ENCODE data around the gene SEC22C. TPM values are rescaled to one million over a fixed set of nuclear protein-coding genes. Genes with fewer than 3 reads are reported as not detected.
A peak's percentile ranks its signal among the peaks of the same experiment; 100 is the strongest.

The SEC22C gene
- total and polyA plus RNA-seq, 7 experiments from 2014 or later = 38.0 to 54.8 (median 50.4) TPM

DNA sequence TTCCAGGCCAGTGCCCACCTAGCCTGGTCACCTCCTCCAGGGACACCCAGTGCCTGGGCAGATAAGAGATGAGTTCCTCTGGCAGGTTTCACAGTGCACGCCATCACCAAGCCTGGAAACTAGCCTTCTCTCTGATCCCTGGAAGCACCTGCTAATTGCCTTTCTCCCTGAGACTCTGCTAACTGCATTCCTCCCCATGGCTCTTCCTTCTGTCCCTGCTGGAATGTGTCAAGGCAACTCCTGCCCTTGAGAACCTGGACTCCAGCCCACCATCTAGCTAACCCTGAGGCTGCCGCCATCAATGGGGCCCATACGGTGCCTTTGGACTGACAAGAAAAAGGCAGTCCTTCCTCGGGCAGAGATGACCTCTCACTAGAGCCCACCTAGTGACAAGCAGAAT, 60.9 kb downstream of the SEC22C start:
- no peak for ATAC-seq
- H3K9me3 ChIP-seq (ENCODE audit: control insufficient read depth in 2 of 3, low read length in 3 of 3) = no peaks in the 10 kb centered on the region
- peaks cover 0 to 24% of the 10 kb centered on the region in 2 donors for H3K4me1 ChIP-seq (ENCODE audit: control insufficient read depth in 2 of 2, insufficient read depth in 2 of 2, low read length in 2 of 2)
- intact Hi-C loops (cut with micrococcal nuclease) = no loop called here
- no peaks in the 10 kb centered on the region for H3K27me3 Mint-ChIP-seq
- no peak for DNase-seq
- ChIA-PET CTCF (interaction anchor here (1.0 to 4.1 kb wide), 2 partner anchors 15 to 16 kb away, joined by 5 to 37 read pairs; no protein-coding TSS in a partner anchor), POLR2A (interaction anchor here (0.8 to 1.7 kb wide), 3 partner anchors 8 to 80 kb away, joined by 3 to 4 read pairs (median 3); partner anchors contain the start of genes NKTR and VIPR1)
- peaks cover 3 to 42% (median 14%) of the 10 kb centered on the region in 5 donors for H3K36me3 Mint-ChIP-seq
- H3K27me3 ChIP-seq (ENCODE audit: control insufficient read depth in 2 of 2, insufficient read depth in 2 of 2, low read length in 2 of 2) = no peaks in the 10 kb centered on the region
- peak overlapping the region; percentile 51 for H3K27ac ChIP-seq (ENCODE audit: low read depth, low read length)
- no peak overlapping the region for H3K4me3 ChIP-seq (ENCODE audit: low read length)
- no peaks in the 10 kb centered on the region for H3K9me3 Mint-ChIP-seq
- peak overlapping the region in 4 of 10 donors; percentile 22 to 69 (median 51) for H3K4me3 Mint-ChIP-seq
- H3K4me1 Mint-ChIP-seq = peaks cover 19 to 62% (median 37%) of the 10 kb centered on the region in 7 donors
- H3K36me3 ChIP-seq (ENCODE audit: control insufficient read depth in 2 of 3, insufficient read depth in 3 of 3, low read length in 3 of 3) = peaks cover 0 to 32% (median 4%) of the 10 kb centered on the region in 3 experiments
- peak overlapping the region in 8 of 9 donors; percentile 41 to 95 (median 85) for H3K27ac Mint-ChIP-seq

DNA sequence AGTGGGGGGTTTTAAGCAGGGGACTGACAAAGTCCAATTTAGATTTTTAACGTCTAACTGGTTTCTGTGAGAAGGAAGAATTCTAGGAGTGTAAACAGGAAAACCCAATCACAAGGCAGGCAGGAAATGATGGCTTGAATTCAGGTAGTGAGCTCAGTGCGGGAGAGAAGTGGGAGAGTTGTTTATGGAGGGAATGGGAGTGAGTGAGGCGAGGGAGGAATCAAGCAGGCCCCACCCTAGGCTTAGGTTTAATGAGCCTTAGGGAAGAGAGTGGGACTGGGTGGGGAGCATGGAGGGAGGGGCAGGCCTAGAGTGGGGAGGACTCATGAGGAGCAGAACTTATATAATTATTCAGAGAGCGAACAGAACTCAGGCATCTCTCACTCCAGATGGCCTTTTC, 61.4 kb downstream of the SEC22C start:
- peak overlapping the region; percentile 51 for H3K27ac ChIP-seq (ENCODE audit: low read depth, low read length)
- H3K9me3 ChIP-seq (ENCODE audit: control insufficient read depth in 2 of 3, low read length in 3 of 3) = no peaks in the 10 kb centered on the region
- Mint-ChIP-seq H3K4me3 (peak overlapping the region; percentile 28 to 73 (median 65)), H3K27me3 (no peaks in the 10 kb centered on the region), H3K36me3 (peaks cover 3 to 46% (median 18%) of the 10 kb centered on the region in 5 donors), H3K27ac (peak overlapping the region; percentile 73 to 95 (median 86)), H3K4me1 (peaks cover 19 to 61% (median 41%) of the 10 kb centered on the region in 7 donors), H3K9me3 (no peaks in the 10 kb centered on the region)
- DNase-seq (no peak), ATAC-seq (no peak)
- H3K4me1 ChIP-seq (ENCODE audit: control insufficient read depth in 2 of 2, insufficient read depth in 2 of 2, low read length in 2 of 2) = peaks cover 0 to 23% of the 10 kb centered on the region in 2 donors
- no peaks in the 10 kb centered on the region for H3K27me3 ChIP-seq (ENCODE audit: control insufficient read depth in 2 of 2, insufficient read depth in 2 of 2, low read length in 2 of 2)
- POLR2A ChIA-PET = interaction anchor here (0.9 to 1.7 kb wide), 5 partner anchors 8 to 80 kb away, joined by 3 to 6 read pairs (median 4); partner anchors contain the start of gene NKTR
- H3K4me3 ChIP-seq (ENCODE audit: low read length) = no peak overlapping the region
- intact Hi-C loops (cut with micrococcal nuclease) = no loop called here
- H3K36me3 ChIP-seq (ENCODE audit: control insufficient read depth in 2 of 3, insufficient read depth in 3 of 3, low read length in 3 of 3) = peaks cover 0 to 37% (median 4%) of the 10 kb centered on the region in 3 experiments
- CTCF ChIA-PET = interaction anchor here (4.1 kb wide), 1 partner anchor 16 kb away, joined by 37 read pairs; no protein-coding TSS in a partner anchor

DNA sequence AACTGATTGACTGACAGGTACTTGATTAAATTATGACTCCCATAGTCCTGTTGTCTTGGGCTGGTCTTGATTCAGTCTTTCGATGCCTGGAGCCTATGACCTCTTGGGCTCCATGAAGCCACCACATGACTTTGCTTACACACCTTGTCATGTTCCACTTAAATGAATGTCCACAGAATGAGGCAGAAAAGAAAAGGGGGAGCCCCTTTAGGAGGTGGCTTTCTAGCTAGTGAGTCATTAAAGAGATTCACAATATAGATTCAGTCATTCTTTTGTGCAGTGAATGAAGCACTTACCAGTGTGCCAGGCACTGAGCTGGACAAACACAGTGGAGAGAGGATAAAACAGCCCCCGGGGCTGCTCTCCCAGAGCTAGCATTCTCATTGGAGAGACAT, 62.2 kb downstream of the SEC22C start:
- H3K27ac Mint-ChIP-seq = peak overlapping the region; percentile 47 to 95 (median 86)
- no peak for ATAC-seq
- Histone ChIP-seq H3K9me3 (ENCODE audit: control insufficient read depth in 2 of 3, low read length in 3 of 3) (no peaks in the 10 kb centered on the region), H3K27me3 (ENCODE audit: control insufficient read depth in 2 of 2, insufficient read depth in 2 of 2, low read length in 2 of 2) (no peaks in the 10 kb centered on the region), H3K4me3 (ENCODE audit: low read length) (no peak overlapping the region), H3K36me3 (ENCODE audit: control insufficient read depth in 2 of 3, insufficient read depth in 3 of 3, low read length in 3 of 3) (peaks cover 0 to 41% (median under 1%) of the 10 kb centered on the region in 3 experiments), H3K4me1 (ENCODE audit: control insufficient read depth in 2 of 2, insufficient read depth in 2 of 2, low read length in 2 of 2) (peaks cover 0 to 23% of the 10 kb centered on the region in 2 donors), H3K27ac (ENCODE audit: low read depth, low read length) (peak overlapping the region; percentile 51)
- H3K4me3 Mint-ChIP-seq = peak overlapping the region; percentile 16 to 75 (median 66)
- H3K9me3 Mint-ChIP-seq = no peaks in the 10 kb centered on the region
- CTCF ChIA-PET = interaction anchor here (1.0 to 4.1 kb wide), 6 partner anchors 15 to 39 kb away, joined by 3 to 37 read pairs (median 6); partner anchors contain the start of gene VIPR1
- peaks cover 19 to 56% (median 38%) of the 10 kb centered on the region in 7 donors for H3K4me1 Mint-ChIP-seq
- H3K27me3 Mint-ChIP-seq = no peaks in the 10 kb centered on the region
- POLR2A ChIA-PET = interaction anchor here (0.7 to 1.7 kb wide), 8 partner anchors 9 to 38 kb away, joined by 3 to 6 read pairs (median 4); partner anchors contain the start of gene VIPR1
- DNase-seq = no peak
- peaks cover 3 to 51% (median 19%) of the 10 kb centered on the region in 5 donors for H3K36me3 Mint-ChIP-seq
- intact Hi-C loops (cut with micrococcal nuclease) = loop anchor here (1.0 to 2.0 kb wide), 6 partner anchors 8 to 38 kb away; partner anchors contain the start of gene VIPR1 (in 1 of the 2)

DNA sequence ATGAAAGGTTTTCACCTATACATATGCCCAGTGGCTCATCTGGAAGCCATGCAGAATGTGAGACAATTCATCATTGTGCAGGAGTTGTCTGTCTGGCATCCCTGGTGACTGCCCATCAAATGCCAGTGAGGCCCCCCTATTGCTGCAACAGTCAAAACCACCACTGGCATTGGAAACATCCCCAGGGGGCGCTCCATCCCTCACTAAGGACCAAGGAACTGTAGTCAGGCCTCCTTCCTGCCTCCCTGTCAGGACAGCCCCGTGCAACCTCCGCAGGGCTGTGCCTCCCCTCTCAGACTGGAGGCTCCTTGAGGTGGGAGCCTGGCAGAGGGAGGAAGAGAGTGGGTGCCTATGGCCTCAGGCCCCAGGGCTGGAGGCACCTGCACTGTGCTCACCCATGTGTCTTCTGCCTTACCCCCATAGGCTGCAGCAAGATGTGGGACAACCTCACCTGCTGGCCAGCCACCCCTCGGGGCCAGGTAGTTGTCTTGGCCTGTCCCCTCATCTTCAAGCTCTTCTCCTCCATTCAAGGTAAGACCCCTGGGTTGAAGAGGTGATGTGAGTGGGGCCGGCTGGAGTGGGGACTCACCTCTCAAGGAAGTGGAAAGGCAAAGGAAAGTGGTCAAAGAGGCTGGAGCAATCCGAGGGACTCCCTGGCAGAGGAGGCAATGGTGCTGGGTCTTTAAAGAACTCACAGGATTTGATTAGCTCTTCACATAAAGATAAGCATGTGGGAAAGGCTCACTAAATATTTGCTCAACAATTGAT, 62.8 kb downstream of the SEC22C start:
- DNase-seq (peak in 3 of 9 donors; percentile 36 to 52 (median 49)), ATAC-seq (peak; percentile 56)
- Mint-ChIP-seq H3K9me3 (no peaks in the 10 kb centered on the region), H3K36me3 (peaks cover 3 to 55% (median 23%) of the 10 kb centered on the region in 5 donors), H3K4me1 (peaks cover 19 to 55% (median 39%) of the 10 kb centered on the region in 7 donors), H3K27ac (peak overlapping the region in 8 of 9 donors; percentile 73 to 95 (median 86)), H3K4me3 (peak overlapping the region in 6 of 10 donors; percentile 28 to 73 (median 67)), H3K27me3 (no peaks in the 10 kb centered on the region)
- no peaks in the 10 kb centered on the region for H3K27me3 ChIP-seq (ENCODE audit: control insufficient read depth in 2 of 2, insufficient read depth in 2 of 2, low read length in 2 of 2)
- no peaks in the 10 kb centered on the region for H3K9me3 ChIP-seq (ENCODE audit: control insufficient read depth in 2 of 3, low read length in 3 of 3)
- H3K4me3 ChIP-seq (ENCODE audit: low read length) = no peak overlapping the region
- POLR2A ChIA-PET = interaction anchor here (0.6 to 1.7 kb wide), 9 partner anchors 8 to 29 kb away, joined by 3 to 6 read pairs (median 3); partner anchors contain the start of gene VIPR1
- peak overlapping the region; percentile 51 for H3K27ac ChIP-seq (ENCODE audit: low read depth, low read length)
- peaks cover 0 to 45% (median 0%) of the 10 kb centered on the region in 3 experiments for H3K36me3 ChIP-seq (ENCODE audit: control insufficient read depth in 2 of 3, insufficient read depth in 3 of 3, low read length in 3 of 3)
- CTCF ChIA-PET = interaction anchor here (1.0 to 4.1 kb wide), 7 partner anchors 8 to 40 kb away, joined by 3 to 37 read pairs (median 6); partner anchors contain the start of gene VIPR1
- peaks cover 0 to 23% of the 10 kb centered on the region in 2 donors for H3K4me1 ChIP-seq (ENCODE audit: control insufficient read depth in 2 of 2, insufficient read depth in 2 of 2, low read length in 2 of 2)
- intact Hi-C loops (cut with micrococcal nuclease) = loop anchor here (1.0 to 2.0 kb wide), 6 partner anchors 8 to 38 kb away; partner anchors contain the start of gene VIPR1 (in 1 of the 2)

DNA sequence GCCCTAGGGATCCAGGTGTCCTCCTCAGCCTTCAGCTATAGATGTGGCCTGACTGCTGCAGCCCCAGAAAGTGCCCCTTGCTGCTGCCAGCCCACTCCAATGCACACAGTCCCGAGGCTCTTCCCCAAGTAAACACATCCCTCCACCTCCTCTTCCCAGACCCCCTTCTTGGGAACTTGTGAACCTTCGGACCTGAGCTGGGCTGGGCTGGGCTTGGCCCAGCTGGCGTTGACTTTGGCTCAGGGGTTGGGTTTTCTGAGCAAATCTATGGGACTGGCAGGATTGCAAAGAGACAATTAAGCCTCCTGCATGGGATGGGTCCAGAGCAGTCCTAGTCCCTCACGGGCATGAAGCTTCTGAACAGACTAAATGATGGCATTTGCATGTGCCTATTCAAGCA, 64.7 kb downstream of the SEC22C start:
- no peaks in the 10 kb centered on the region for H3K9me3 ChIP-seq (ENCODE audit: control insufficient read depth in 2 of 3, low read length in 3 of 3)
- ATAC-seq (no peak), DNase-seq (no peak)
- Mint-ChIP-seq H3K27me3 (no peaks in the 10 kb centered on the region), H3K4me3 (no peak overlapping the region), H3K36me3 (peaks cover 6 to 49% (median 21%) of the 10 kb centered on the region in 5 donors), H3K27ac (peak overlapping the region in 4 of 9 donors; percentile 48 to 77 (median 64)), H3K4me1 (peaks cover 19 to 54% (median 42%) of the 10 kb centered on the region in 7 donors), H3K9me3 (no peaks in the 10 kb centered on the region)
- ChIA-PET POLR2A (interaction anchor here (1.1 to 1.5 kb wide), 3 partner anchors 9 to 15 kb away, joined by 3 to 6 read pairs (median 4); partner anchors contain the start of gene VIPR1), CTCF (interaction anchor here (1.7 to 4.1 kb wide), 3 partner anchors 10 to 19 kb away, joined by 5 to 37 read pairs (median 15); partner anchors contain the start of gene VIPR1)
- intact Hi-C loops (cut with micrococcal nuclease) = no loop called here
- no peak overlapping the region for H3K4me3 ChIP-seq (ENCODE audit: low read length)
- H3K27me3 ChIP-seq (ENCODE audit: control insufficient read depth in 2 of 2, insufficient read depth in 2 of 2, low read length in 2 of 2) = no peaks in the 10 kb centered on the region
- H3K4me1 ChIP-seq (ENCODE audit: control insufficient read depth in 2 of 2, insufficient read depth in 2 of 2, low read length in 2 of 2) = peaks cover 0 to 26% of the 10 kb centered on the region in 2 donors
- H3K27ac ChIP-seq (ENCODE audit: low read depth, low read length) = no peak overlapping the region
- H3K36me3 ChIP-seq (ENCODE audit: control insufficient read depth in 2 of 3, insufficient read depth in 3 of 3, low read length in 3 of 3) = peaks cover 0 to 43% (median 0%) of the 10 kb centered on the region in 3 experiments

DNA sequence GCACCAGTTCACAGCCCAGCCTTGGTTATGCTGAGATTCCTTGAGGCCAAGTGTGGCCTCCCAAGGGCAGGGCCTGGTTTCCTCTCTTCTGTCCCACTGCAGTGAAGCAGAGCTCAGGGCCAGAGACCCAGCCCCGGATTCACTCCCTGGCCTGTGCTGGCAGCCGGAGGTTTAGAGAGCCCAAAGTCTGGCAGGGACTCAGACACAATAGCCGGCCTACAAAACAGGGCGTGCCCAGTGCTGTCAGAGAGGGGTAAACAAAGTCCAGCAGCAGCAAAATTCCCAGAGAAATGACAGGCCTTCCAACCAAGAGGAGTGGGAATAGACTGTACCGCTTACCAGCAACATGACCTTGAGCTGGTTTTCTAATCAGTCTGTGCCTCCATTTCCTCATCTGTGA, 65.3 kb downstream of the SEC22C start:
- peak overlapping the region in 6 of 9 donors; percentile 4 to 81 (median 65) for H3K27ac Mint-ChIP-seq
- no peaks in the 10 kb centered on the region for H3K9me3 ChIP-seq (ENCODE audit: control insufficient read depth in 2 of 3, low read length in 3 of 3)
- H3K4me3 Mint-ChIP-seq = no peak overlapping the region
- H3K36me3 ChIP-seq (ENCODE audit: control insufficient read depth in 2 of 3, insufficient read depth in 3 of 3, low read length in 3 of 3) = peaks cover 0 to 43% (median 0%) of the 10 kb centered on the region in 3 experiments
- no peaks in the 10 kb centered on the region for H3K27me3 Mint-ChIP-seq
- peaks cover 26 to 60% (median 49%) of the 10 kb centered on the region in 7 donors for H3K4me1 Mint-ChIP-seq
- no peaks in the 10 kb centered on the region for H3K9me3 Mint-ChIP-seq
- intact Hi-C loops (cut with micrococcal nuclease) = no loop called here
- H3K27ac ChIP-seq (ENCODE audit: low read depth, low read length) = peak overlapping the region; percentile 17
- DNase-seq (no peak), ATAC-seq (no peak)
- ChIA-PET CTCF (interaction anchor here (3.3 to 4.1 kb wide), 2 partner anchors 14 to 20 kb away, joined by 15 to 37 read pairs; partner anchors contain the start of gene VIPR1), POLR2A (interaction anchor here (1.1 to 1.5 kb wide), 4 partner anchors 8 to 14 kb away, joined by 3 to 6 read pairs (median 4); partner anchors contain the start of gene VIPR1)
- no peaks in the 10 kb centered on the region for H3K27me3 ChIP-seq (ENCODE audit: control insufficient read depth in 2 of 2, insufficient read depth in 2 of 2, low read length in 2 of 2)
- H3K4me1 ChIP-seq (ENCODE audit: control insufficient read depth in 2 of 2, insufficient read depth in 2 of 2, low read length in 2 of 2) = peaks cover 0 to 32% of the 10 kb centered on the region in 2 donors
- peaks cover 6 to 48% (median 21%) of the 10 kb centered on the region in 5 donors for H3K36me3 Mint-ChIP-seq
- no peak overlapping the region for H3K4me3 ChIP-seq (ENCODE audit: low read length)

Measured in naive thymus-derived CD4-positive, alpha-beta T cell (primary cell).